HEK293 (cell line): ENCODE measurements around the gene ZBTB8A.

Experiments
- CTCF ChIA-PET: fragments of 350-600 bp; formaldehyde crosslinking; extraction: SDS; loops from one replicate; lab custom pipeline; 2021; ENCODE audit warnings: antibody characterized with exemption; lab: Yijun Ruan, JAX
- POLR2A ChIA-PET: fragments of 300-600 bp; formaldehyde crosslinking; extraction: SDS; loops from one replicate; lab custom pipeline; 2020; ENCODE audit warnings: antibody characterized with exemption, inconsistent platforms; lab: Yijun Ruan, JAX
- H3K27ac ChIP-seq: fragments of 200-500 bp; sonication (Bioruptor generic); 2 replicates; pipeline ENCODE4 v1.5.1; 2014; ENCODE audit warnings: low read depth, low read length, control low read depth, inconsistent platforms; ENCODE audit errors: extremely low read depth
- H3K36me3 ChIP-seq, 2 experiments: fragments of 200-500 bp in 1 of 2; sonication (Bioruptor generic) in 1 of 2; 1 replicate in 1 of 2; 2 replicates in 1 of 2; pipeline ENCODE4 v1.5.1; 2014 to 2017; ENCODE audit warnings: inconsistent platforms in 2 of 2, low read length in 2 of 2; ENCODE audit not compliant: control insufficient read depth in 2 of 2, insufficient read depth in 1 of 2
- H3K4me1 ChIP-seq: fragments of 200-500 bp; sonication (Bioruptor generic); 2 replicates; pipeline ENCODE4 v1.5.1; 2014; ENCODE audit warnings: mild to moderate bottlenecking, low read length, inconsistent platforms; ENCODE audit not compliant: control insufficient read depth, insufficient read depth
- H3K4me3 ChIP-seq: 2 replicates; pipeline ENCODE4 v1.5.1; 2011; ENCODE audit warnings: low read depth, mild to moderate bottlenecking, control low read depth, low read length, moderate library complexity
- H3K9me3 ChIP-seq: fragments of 200-500 bp; sonication (Bioruptor generic); 2 replicates; pipeline ENCODE4 v1.5.1; 2014; ENCODE audit warnings: low read depth, low read length, inconsistent platforms; ENCODE audit not compliant: control insufficient read depth, insufficient read depth
- ATF2 ChIP-seq: fragments of 450-650 bp; formaldehyde crosslinking; IDR thresholded peaks from 2 replicates; pipeline ENCODE4 v1.5.1; 2016; ENCODE audit warnings: missing biosample characterization, missing genetic modification characterization, low read depth
- GFI1B ChIP-seq: fragments of 450-650 bp; formaldehyde crosslinking; IDR thresholded peaks from 2 replicates; pipeline ENCODE4 v1.5.1; 2016; ENCODE audit warnings: missing biosample characterization, missing genetic modification characterization
- ZBTB26 ChIP-seq: fragments of 450-650 bp; formaldehyde crosslinking; optimal IDR thresholded peaks from 2 replicates; pipeline ENCODE3; 2016; ENCODE audit warnings: missing biosample characterization, mild to moderate bottlenecking, missing genetic modification characterization
- ZNF19 ChIP-seq: fragments of 450-650 bp; formaldehyde crosslinking; IDR thresholded peaks from 2 replicates; pipeline ENCODE4; 2016; ENCODE audit warnings: missing biosample characterization, missing genetic modification characterization, low read depth
- ZNF223 ChIP-seq: fragments of 450-650 bp; formaldehyde crosslinking; IDR thresholded peaks from 2 replicates; pipeline ENCODE4 v1.5.1; 2016; ENCODE audit warnings: missing biosample characterization, missing genetic modification characterization
- ZNF366 ChIP-seq: fragments of 450-650 bp; formaldehyde crosslinking; conservative IDR thresholded peaks from 2 replicates; pipeline ENCODE4 v1.5.1; 2016; ENCODE audit warnings: missing biosample characterization, missing genetic modification characterization
- ZNF701 ChIP-seq: fragments of 450-650 bp; formaldehyde crosslinking; IDR thresholded peaks from 2 replicates; pipeline ENCODE4 v1.5.1; 2016; ENCODE audit warnings: missing biosample characterization, missing genetic modification characterization
- TF ChIP-seq, protein P1 (sequence below): fragments of 450-650 bp; formaldehyde crosslinking; IDR thresholded peaks from 2 replicates; pipeline ENCODE4 v1.5.1; 2016; ENCODE audit warnings: missing biosample characterization, missing genetic modification characterization
- TF ChIP-seq, protein P2 (sequence below): fragments of 450-650 bp; formaldehyde crosslinking; conservative IDR thresholded peaks from 2 replicates; pipeline ENCODE4 v1.5.1; 2016; ENCODE audit warnings: low read depth, missing biosample characterization, missing genetic modification characterization
- TF ChIP-seq, protein P3 (sequence below): fragments of 450-650 bp; formaldehyde crosslinking; IDR thresholded peaks from 2 replicates; pipeline ENCODE4 v1.5.1; 2016; ENCODE audit warnings: missing biosample characterization, missing genetic modification characterization

The ZBTB8A gene

GRCh38 chr1:32516402-32516801 is 22.8 kb upstream of the ZBTB8A start (continued):
- TF ChIP-seq ATF2 (tag by site-specific recombination): no peak
- TF ChIP-seq, protein P1, sequence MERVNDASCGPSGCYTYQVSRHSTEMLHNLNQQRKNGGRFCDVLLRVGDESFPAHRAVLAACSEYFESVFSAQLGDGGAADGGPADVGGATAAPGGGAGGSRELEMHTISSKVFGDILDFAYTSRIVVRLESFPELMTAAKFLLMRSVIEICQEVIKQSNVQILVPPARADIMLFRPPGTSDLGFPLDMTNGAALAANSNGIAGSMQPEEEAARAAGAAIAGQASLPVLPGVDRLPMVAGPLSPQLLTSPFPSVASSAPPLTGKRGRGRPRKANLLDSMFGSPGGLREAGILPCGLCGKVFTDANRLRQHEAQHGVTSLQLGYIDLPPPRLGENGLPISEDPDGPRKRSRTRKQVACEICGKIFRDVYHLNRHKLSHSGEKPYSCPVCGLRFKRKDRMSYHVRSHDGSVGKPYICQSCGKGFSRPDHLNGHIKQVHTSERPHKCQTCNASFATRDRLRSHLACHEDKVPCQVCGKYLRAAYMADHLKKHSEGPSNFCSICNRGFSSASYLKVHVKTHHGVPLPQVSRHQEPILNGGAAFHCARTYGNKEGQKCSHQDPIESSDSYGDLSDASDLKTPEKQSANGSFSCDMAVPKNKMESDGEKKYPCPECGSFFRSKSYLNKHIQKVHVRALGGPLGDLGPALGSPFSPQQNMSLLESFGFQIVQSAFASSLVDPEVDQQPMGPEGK (tag by site-specific recombination): no peak

GRCh38 chr1:32518976-32519375 is 20.3 kb upstream of the ZBTB8A start:
- no peak for TF ChIP-seq ZNF366 (tag by site-specific recombination)
- TF ChIP-seq ZNF19 (tag by site-specific recombination): no peak
- no peak for TF ChIP-seq ZNF701 (tag by site-specific recombination)
- TF ChIP-seq, protein P2, sequence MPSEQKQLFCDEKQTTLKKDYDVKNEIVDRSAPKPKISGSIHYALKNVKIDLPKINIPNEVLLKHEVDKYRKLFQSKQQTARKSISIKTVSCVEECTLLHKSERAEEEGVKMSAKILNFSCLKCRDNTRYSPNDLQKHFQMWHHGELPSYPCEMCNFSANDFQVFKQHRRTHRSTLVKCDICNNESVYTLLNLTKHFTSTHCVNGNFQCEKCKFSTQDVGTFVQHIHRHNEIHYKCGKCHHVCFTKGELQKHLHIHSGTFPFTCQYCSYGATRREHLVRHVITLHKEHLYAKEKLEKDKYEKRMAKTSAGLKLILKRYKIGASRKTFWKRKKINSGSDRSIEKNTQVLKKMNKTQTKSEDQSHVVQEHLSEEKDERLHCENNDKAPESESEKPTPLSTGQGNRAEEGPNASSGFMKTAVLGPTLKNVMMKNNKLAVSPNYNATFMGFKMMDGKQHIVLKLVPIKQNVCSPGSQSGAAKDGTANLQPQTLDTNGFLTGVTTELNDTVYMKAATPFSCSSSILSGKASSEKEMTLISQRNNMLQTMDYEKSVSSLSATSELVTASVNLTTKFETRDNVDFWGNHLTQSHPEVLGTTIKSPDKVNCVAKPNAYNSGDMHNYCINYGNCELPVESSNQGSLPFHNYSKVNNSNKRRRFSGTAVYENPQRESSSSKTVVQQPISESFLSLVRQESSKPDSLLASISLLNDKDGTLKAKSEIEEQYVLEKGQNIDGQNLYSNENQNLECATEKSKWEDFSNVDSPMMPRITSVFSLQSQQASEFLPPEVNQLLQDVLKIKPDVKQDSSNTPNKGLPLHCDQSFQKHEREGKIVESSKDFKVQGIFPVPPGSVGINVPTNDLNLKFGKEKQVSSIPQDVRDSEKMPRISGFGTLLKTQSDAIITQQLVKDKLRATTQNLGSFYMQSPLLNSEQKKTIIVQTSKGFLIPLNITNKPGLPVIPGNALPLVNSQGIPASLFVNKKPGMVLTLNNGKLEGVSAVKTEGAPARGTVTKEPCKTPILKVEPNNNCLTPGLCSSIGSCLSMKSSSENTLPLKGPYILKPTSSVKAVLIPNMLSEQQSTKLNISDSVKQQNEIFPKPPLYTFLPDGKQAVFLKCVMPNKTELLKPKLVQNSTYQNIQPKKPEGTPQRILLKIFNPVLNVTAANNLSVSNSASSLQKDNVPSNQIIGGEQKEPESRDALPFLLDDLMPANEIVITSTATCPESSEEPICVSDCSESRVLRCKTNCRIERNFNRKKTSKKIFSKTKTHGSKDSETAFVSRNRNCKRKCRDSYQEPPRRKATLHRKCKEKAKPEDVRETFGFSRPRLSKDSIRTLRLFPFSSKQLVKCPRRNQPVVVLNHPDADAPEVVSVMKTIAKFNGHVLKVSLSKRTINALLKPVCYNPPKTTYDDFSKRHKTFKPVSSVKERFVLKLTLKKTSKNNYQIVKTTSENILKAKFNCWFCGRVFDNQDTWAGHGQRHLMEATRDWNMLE: no peak
- no peak for TF ChIP-seq ZNF223 (tag by site-specific recombination)
- no peak for TF ChIP-seq ZBTB26 (tag by site-specific recombination)
- no peak for TF ChIP-seq GFI1B (tag by site-specific recombination)
- TF ChIP-seq, protein P3, sequence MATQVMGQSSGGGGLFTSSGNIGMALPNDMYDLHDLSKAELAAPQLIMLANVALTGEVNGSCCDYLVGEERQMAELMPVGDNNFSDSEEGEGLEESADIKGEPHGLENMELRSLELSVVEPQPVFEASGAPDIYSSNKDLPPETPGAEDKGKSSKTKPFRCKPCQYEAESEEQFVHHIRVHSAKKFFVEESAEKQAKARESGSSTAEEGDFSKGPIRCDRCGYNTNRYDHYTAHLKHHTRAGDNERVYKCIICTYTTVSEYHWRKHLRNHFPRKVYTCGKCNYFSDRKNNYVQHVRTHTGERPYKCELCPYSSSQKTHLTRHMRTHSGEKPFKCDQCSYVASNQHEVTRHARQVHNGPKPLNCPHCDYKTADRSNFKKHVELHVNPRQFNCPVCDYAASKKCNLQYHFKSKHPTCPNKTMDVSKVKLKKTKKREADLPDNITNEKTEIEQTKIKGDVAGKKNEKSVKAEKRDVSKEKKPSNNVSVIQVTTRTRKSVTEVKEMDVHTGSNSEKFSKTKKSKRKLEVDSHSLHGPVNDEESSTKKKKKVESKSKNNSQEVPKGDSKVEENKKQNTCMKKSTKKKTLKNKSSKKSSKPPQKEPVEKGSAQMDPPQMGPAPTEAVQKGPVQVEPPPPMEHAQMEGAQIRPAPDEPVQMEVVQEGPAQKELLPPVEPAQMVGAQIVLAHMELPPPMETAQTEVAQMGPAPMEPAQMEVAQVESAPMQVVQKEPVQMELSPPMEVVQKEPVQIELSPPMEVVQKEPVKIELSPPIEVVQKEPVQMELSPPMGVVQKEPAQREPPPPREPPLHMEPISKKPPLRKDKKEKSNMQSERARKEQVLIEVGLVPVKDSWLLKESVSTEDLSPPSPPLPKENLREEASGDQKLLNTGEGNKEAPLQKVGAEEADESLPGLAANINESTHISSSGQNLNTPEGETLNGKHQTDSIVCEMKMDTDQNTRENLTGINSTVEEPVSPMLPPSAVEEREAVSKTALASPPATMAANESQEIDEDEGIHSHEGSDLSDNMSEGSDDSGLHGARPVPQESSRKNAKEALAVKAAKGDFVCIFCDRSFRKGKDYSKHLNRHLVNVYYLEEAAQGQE (tag by site-specific recombination): no peak
- Histone ChIP-seq H3K4me1 (no peaks in the 10 kb centered on the region), H3K36me3 (no peaks in the 10 kb centered on the region; a peak in 1 of 3 replicates), H3K4me3 (no peak overlapping the region), H3K9me3 (no peaks in the 10 kb centered on the region), H3K27ac (no peak overlapping the region)
- ChIA-PET POLR2A (no interaction called here), CTCF (interaction anchor here (0.6 to 1.5 kb wide), 14 partner anchors 13 to 299 kb away, joined by 3 to 8 read pairs (median 4); no protein-coding TSS in a partner anchor)
